ENCODE data around the gene ANKRD50.

DNA sequence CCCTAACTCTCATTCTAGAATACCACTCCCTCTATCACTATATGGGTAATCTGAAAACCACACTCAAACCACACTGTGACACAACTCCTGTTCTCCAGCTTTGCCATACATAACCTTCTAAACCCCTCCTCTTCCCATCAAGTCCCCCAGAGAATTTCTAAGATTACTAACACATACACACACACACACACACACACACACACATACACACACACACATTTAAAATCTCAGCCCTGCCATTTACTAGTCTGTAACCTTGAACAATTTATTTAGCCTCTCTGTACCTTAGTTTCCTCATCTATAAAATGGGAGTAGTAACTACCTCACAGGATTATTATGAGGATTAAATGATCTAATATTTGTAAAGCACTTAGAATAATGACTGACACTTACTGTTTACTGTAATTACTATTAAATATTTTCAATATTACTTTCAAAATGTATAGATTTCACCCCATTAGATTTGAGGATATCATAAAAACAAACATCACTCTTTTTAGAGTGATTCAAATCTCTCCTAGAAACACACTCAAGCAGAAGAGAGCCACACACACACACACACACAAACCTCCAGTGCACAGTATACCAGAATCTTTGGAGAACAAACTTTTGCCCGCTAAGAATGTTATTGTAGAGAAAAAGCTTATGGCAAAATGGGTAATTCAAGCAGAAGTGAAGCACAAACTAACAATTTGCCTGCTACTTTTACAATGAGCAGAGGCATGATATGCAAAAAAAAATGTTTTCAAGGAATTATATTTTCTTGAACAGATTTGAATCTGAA lies 3.8 kb downstream of the ANKRD50 start:
- TF ChIP-seq, protein P1, sequence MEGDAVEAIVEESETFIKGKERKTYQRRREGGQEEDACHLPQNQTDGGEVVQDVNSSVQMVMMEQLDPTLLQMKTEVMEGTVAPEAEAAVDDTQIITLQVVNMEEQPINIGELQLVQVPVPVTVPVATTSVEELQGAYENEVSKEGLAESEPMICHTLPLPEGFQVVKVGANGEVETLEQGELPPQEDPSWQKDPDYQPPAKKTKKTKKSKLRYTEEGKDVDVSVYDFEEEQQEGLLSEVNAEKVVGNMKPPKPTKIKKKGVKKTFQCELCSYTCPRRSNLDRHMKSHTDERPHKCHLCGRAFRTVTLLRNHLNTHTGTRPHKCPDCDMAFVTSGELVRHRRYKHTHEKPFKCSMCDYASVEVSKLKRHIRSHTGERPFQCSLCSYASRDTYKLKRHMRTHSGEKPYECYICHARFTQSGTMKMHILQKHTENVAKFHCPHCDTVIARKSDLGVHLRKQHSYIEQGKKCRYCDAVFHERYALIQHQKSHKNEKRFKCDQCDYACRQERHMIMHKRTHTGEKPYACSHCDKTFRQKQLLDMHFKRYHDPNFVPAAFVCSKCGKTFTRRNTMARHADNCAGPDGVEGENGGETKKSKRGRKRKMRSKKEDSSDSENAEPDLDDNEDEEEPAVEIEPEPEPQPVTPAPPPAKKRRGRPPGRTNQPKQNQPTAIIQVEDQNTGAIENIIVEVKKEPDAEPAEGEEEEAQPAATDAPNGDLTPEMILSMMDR (IDR thresholded peaks at IDR 0.05) = no peak
- no peak for TF ChIP-seq POLR2A (IDR thresholded peaks at IDR 0.05)

Measured in right lobe of liver (tissue), 4 donors.